HCEC 1CT (cell line): ENCODE data around the gene ANKEF1.

ENCODE experiments used
- DNase-seq: peaks from one replicate; pipeline ENCODE4 v3.0.0-alpha.2; 2017

Gene ANKEF1

DNA sequence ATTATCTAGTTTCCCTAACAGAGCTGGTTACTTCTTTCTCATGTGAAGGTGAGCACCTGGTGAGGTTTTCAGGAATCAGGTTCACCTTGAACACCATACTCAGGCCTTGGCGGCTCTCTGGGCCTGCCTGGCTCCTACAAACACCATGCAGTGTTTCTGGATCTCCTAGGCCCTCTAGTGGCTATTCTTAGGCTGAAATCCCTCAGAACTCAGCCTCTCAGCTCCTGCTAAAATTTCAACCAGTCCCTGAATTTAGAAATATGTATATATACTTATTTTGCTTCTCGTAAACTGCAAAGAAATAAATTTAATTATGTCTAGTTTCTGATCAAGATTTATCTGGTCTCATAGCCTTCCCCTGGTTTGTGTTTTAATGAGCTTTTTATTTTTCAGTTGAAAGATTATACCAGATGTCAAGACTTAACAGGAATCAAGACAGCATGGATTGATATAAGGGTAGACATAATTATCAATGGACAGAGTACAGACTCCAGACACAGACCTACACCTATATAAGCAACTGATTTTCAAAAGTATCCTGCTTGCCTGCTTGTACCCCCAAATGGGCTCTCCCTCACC, 55.9 kb downstream of the ANKEF1 start:
- DNase-seq, result peak; percentile 46

DNA sequence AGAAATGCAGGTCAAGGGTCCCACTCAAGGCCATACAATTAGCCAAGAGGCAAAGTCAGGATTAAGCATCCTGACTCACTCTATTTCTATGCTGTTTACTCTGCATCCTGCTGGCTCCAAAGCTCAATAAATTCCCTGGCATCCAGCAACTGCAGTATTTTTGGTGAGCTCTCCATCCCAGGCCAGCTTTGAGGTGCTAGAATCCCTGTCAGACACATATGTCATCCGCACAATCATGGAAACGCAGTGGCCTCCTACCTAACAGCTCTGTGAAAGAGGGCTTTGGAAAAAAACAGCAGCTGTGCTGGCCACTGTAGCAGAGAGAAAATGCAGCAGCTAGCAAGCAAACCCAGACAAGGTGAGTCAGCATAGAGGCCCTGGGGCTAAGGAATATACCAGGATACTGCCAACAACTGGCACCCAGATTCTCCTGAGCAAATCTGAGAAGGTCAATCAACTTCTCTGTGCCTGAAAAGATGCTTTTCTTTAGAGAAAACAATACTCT, 58.4 kb downstream of the ANKEF1 start:
- peak; percentile 65 for DNase-seq

DNA sequence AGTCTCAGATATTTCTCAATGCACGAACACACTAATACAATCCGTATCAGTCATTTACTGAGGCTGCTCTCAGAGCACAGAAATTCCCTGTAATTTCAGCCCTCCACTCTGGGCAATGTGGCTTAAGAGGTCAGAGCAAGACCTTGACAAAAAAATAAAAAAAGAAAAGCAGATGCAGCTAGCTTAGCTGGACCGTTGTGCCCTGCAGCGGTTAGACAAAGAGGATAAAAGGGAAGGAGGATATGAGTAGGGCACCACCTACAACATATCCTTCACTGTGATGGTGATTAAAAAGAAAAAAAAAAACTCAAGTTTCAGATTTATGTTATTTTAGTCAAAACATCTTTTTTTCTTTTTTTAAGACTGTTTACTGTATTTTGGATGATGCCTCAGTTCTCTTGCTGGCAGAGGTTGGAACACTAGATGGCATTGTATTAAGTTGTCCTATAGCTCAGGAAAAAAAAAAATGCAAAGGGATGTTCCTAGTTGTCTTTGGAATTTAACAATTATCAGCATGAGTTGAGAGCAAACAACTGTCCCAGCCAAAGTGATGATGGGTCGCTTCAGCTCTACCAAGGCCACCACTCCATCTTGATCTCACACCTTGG, 59.9 kb downstream of the ANKEF1 start:
- no peak for DNase-seq

DNA sequence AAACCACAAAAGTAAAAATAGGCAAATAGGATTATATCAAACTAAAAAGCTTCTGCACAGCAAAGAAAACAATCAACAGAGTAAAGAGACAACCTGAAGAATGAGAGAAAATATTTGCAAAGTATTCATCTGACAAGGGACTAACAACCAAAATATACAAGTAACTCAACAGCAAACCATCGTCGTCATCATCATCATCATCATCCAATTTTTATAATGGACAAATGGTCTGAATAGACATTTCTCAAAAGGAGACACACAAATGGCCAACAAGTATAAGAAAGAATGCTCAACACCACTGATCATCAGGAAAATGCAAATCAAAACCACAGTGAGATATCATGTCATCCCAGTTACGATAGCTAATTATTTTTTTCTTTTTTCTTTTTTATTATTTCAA, 62.0 kb downstream of the ANKEF1 start:
- no peak for DNase-seq

DNA sequence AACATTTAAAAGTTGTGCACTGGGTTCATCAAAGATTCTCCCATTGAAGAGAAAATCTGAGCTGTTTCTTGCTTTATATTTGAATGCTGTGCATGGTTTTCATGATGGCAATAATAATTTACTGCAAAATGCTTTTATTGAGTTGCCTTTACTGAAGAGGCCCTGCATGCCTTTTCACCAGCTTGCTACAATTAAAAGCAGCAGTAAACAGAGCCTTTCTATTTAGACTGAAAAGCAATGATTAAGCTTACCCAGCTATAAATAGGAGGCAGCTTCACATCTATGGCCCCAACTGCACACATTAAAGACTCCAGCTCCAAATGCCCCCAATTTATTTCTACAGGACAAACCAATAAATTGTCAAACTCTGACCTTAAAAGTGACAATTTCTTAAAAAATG, 70.3 kb downstream of the ANKEF1 start:
- DNase-seq, result no peak
